ENCODE measurements around the gene FIBP. TPM values are rescaled to one million over a fixed set of nuclear protein-coding genes. Genes with fewer than 3 reads are reported as not detected.

The FIBP gene
- total and polyA plus RNA-seq, 2 of the 4 experiments (the other 2 are of a cell fraction), result 141 to 182 TPM

- TF ChIP-seq BHLHE40 (IDR thresholded peaks at IDR 0.05; ENCODE audit: low read depth, low read length) (no peak; the same call in 1 of the 2 replicates), CEBPB (IDR thresholded peaks at IDR 0.05; ENCODE audit: low read depth, low read length) (no peak), CHD1 (IDR thresholded peaks at IDR 0.05; ENCODE audit: low read depth, low read length) (no peak)
Observed at GRCh38 chr11:65873318-65874156, 14.7 kb downstream of the FIBP start (continued).

- no peak for TF ChIP-seq SMC3 (IDR thresholded peaks at IDR 0.05; ENCODE audit: low read depth, low read length)
- TF ChIP-seq MAZ (IDR thresholded peaks at IDR 0.05; ENCODE audit: borderline replicate concordance, low read depth, low read length), result peak; percentile 60; the same call in 1 of the 2 replicates
Observed at GRCh38 chr11:65872586-65873317, 15.5 kb downstream of the FIBP start, which contains the start of gene EFEMP2. Gene EFEMP2 (minus strand): TSS chr11:65872800. CDS start chr11:65872354, 446 bp downstream.

More at GRCh38 chr11:65872586-65873317, 15.5 kb downstream of the FIBP start, which contains the start of gene EFEMP2:
- in situ Hi-C loops (cut with MboI; ENCODE audit: low sequenced_read_pairs) (no loop called here), intact Hi-C loops (cut with micrococcal nuclease) (no loop called here), dilution Hi-C loops (cut with HindIII; ENCODE audit: low sequenced_read_pairs, unreplicated experiment) (no loop called here)
- Histone ChIP-seq H3K27ac (ENCODE audit: insufficient read depth, low read length) (peak within 1 kb of the TSS; percentile 99), H3K4me1 (ENCODE audit: control insufficient read depth, insufficient read depth, low read length) (peaks cover 14% of the 10 kb centered on the region), H3K9me3 (ENCODE audit: control insufficient read depth, insufficient read depth, low read length) (no peaks in the 10 kb centered on the region), H3K23ac (ENCODE audit: low read depth, low read length) (peak within 1 kb of the TSS; percentile 99), H4K8ac (ENCODE audit: low read depth in 2 of 2, low read length in 2 of 2) (peak within 1 kb of the TSS; percentile 91 to 94), H2AK5ac (ENCODE audit: low read depth, low read length) (peak within 1 kb of the TSS; percentile 100), H2BK15ac (ENCODE audit: low read depth, low read length) (peak within 1 kb of the TSS; percentile 53; the same call in 1 of the 3 replicates), H3K9me1 (ENCODE audit: insufficient read depth, low read length) (0 out of 2 replicates have a peak, but pooled peaks cover 5% of the 10 kb centered on the region), H3K36me3 (ENCODE audit: control insufficient read depth, insufficient read depth, low read length) (peaks cover 33% of the 10 kb centered on the region), H3K4ac (ENCODE audit: low read depth, low read length) (peak within 1 kb of the TSS; percentile 100), H2AFZ (replicated peaks; ENCODE audit: low read length, poor library complexity) (peak within 1 kb of the TSS; percentile 94), H3K18ac (ENCODE audit: low read depth, low read length) (peak within 1 kb of the TSS; percentile 85), H3K14ac (replicated peaks; ENCODE audit: low read depth, low read length) (peak within 1 kb of the TSS; percentile 99), H3K79me1 (ENCODE audit: low read depth in 1 of 2, low read length in 2 of 2) (peaks cover 15 to 50% of the 10 kb centered on the region in 2 experiments), H4K20me1 (ENCODE audit: insufficient read depth, low read length) (peaks cover 20% of the 10 kb centered on the region), H4K5ac (ENCODE audit: low read depth, low read length) (peak within 1 kb of the TSS; percentile 96), H2AK9ac (replicated peaks; ENCODE audit: low read depth, low read length, poor library complexity) (peak within 1 kb of the TSS; percentile 100), H3K9ac (ENCODE audit: low read depth, low read length) (peak within 1 kb of the TSS; percentile 98), H3K27me3 (ENCODE audit: control insufficient read depth, insufficient read depth, low read length) (no peaks in the 10 kb centered on the region), H2BK20ac (ENCODE audit: low read depth, low read length) (peak within 1 kb of the TSS; percentile 51; the same call in 1 of the 2 replicates), H3K56ac (ENCODE audit: extremely low read depth, insufficient read depth, low read length) (peak within 1 kb of the TSS; percentile 98), H2BK5ac (ENCODE audit: low read depth, low read length, poor library complexity, severe bottlenecking) (peak within 1 kb of the TSS; percentile 98), H2BK120ac (ENCODE audit: low read depth, low read length) (peak within 1 kb of the TSS; percentile 81), H3K4me3 (ENCODE audit: insufficient read depth, low read depth, low read length) (peak within 1 kb of the TSS; percentile 89), H4K91ac (ENCODE audit: insufficient read depth, low read depth, low read length) (peak within 1 kb of the TSS; percentile 99), H3K4me2 (ENCODE audit: low read depth, low read length) (peak within 1 kb of the TSS; percentile 99)
- ChIA-PET CTCF (interaction anchor here (1.1 to 2.1 kb wide), 3 partner anchors 12 to 16 kb away, joined by 3 to 8 read pairs (median 5); partner anchors contain the start of genes FIBP and MUS81), POLR2A (ENCODE audit: unreplicated experiment) (interaction anchor here (1.1 kb wide), 1 partner anchor 10 kb away, joined by 5 read pairs; no protein-coding TSS in a partner anchor)
- BruUV-seq (replicated peaks), result no TSS peak
- WGBS, 2 experiments (ENCODE audit: extremely low coverage in 2 of 2, insufficient read length in 1 of 2), result 1% methylated on average over 23 of the region's 69 CpGs; no CpG with 5 or more reads in 1 of the 2 experiments
- ATAC-seq (ENCODE audit: low read depth) (peak; percentile 47), DNase-seq (no peak)
